Body of pancreas (tissue), 4 donors: ENCODE data around the gene CIBAR2. TPM values are rescaled to one million over a fixed set of nuclear protein-coding genes. Genes with fewer than 3 reads are reported as not detected.

Experiments used
- ATAC-seq: fragments of 150-250 bp; one replicate; pipeline ENCODE4 v1.9.1; 2016
- DNase-seq, 4 donors: peaks; one replicate each; pipeline ENCODE4 v3.0.0-alpha.2; 2019
- H3K27ac ChIP-seq, 4 donors: fragments of 200-600 bp; sonication (generic); 1 replicate in 3 of 4; 2 replicates in 1 of 4; pipeline versions ENCODE4 v1.5.1 to v1.6.1; 2016 to 2019; ENCODE audit warnings: mild to moderate bottlenecking in 1 of 4, mixed read lengths in 1 of 4, moderate library complexity in 1 of 4
- H3K27me3 ChIP-seq, 2 donors: fragments of 200-600 bp; sonication (generic); one replicate each; pipeline ENCODE4 v1.6.0; 2016; ENCODE audit warnings: mild to moderate bottlenecking in 1 of 2
- H3K36me3 ChIP-seq, 2 donors: fragments of 200-600 bp; sonication (generic); replicated peaks in 1 of 2; 2 replicates each; pipeline ENCODE4 v1.5.1; 2016; ENCODE audit warnings: low read depth in 2 of 2; ENCODE audit not compliant: insufficient read depth in 1 of 2
- H3K4me1 ChIP-seq: fragments of 200-600 bp; sonication (generic); one replicate; pipeline ENCODE4 v1.6.0; 2016
- H3K4me3 ChIP-seq, 2 donors: fragments of 200-600 bp; sonication (generic); 1 replicate in 1 of 2; 2 replicates in 1 of 2; pipeline ENCODE4 v1.5.1; 2016 to 2019
- H3K9me3 ChIP-seq, 3 donors: fragments of 200-600 bp; sonication (generic); 1 replicate in 2 of 3; 2 replicates in 1 of 3; pipeline ENCODE4 v1.5.1; 2016
- POLR2A ChIP-seq, 3 donors: fragments of 450-650 bp; IDR thresholded peaks; one replicate each; pipeline ENCODE4 v1.6.1; 2016; ENCODE audit warnings: antibody characterized with exemption in 3 of 3, mild to moderate bottlenecking in 2 of 3
- WGBS, 2 donors: methylation state at CpG; one replicate each; pipeline ENCODE4 v1.1.5; 2017; 5-methylcytosine and 5-hydroxymethylcytosine counted together
- intact Hi-C: fragments of 100-400 bp; cut with DNase I; formaldehyde crosslinking; loops from one replicate; pipeline ENCODE4 v1.15.1; 2023
- total RNA-seq, 2 donors: library from RNA; depleted of rRNA; stranded (reverse); fragments of >200 nt; gene quantifications; one replicate each; pipeline ENCODE4 v1.1.0, GENCODE V29; 2016
- TF ChIP-seq, protein P1 (sequence below), 7 experiments: fragments of 450-650 bp in 4 of 7; fragments of 200-600 bp in 3 of 7; sonication (generic) in 3 of 7; IDR thresholded peaks; one replicate each; pipeline ENCODE4 v1.5.1; 2016 to 2019; ENCODE audit warnings: antibody characterized with exemption in 7 of 7

The CIBAR2 gene
- total RNA-seq, 2 donors from 2014 or later: not detected

DNA sequence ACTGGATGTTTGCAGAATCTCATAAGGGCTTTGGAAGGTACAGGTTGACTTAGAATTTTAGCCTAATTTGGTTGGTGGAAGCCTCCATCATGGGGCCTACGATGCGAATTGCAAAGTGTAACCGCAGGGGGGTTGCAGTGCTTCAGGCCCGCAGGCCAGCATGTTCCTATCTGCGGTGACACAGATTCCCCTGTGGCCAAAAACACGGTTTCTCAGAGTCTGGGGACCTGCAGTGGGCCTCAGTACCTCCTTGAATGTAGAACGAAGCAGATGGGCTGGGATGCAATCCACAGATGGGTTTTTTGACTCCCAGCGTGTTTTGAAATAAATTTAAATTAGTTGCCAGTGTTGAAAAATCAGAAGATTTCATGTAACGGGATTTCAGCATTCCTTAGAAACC is 49.9 kb downstream of the CIBAR2 start:
- intact Hi-C loops: no loop called here
- DNase-seq (no peak), ATAC-seq (no peak)
- Histone ChIP-seq H3K27ac (no peak overlapping the region), H3K4me1 (no peaks in the 10 kb centered on the region), H3K36me3 (peaks cover 0 to 2% of the 10 kb centered on the region in 2 donors), H3K27me3 (no peaks in the 10 kb centered on the region), H3K9me3 (no peaks in the 10 kb centered on the region), H3K4me3 (no peak overlapping the region)
- TF ChIP-seq, protein P1, sequence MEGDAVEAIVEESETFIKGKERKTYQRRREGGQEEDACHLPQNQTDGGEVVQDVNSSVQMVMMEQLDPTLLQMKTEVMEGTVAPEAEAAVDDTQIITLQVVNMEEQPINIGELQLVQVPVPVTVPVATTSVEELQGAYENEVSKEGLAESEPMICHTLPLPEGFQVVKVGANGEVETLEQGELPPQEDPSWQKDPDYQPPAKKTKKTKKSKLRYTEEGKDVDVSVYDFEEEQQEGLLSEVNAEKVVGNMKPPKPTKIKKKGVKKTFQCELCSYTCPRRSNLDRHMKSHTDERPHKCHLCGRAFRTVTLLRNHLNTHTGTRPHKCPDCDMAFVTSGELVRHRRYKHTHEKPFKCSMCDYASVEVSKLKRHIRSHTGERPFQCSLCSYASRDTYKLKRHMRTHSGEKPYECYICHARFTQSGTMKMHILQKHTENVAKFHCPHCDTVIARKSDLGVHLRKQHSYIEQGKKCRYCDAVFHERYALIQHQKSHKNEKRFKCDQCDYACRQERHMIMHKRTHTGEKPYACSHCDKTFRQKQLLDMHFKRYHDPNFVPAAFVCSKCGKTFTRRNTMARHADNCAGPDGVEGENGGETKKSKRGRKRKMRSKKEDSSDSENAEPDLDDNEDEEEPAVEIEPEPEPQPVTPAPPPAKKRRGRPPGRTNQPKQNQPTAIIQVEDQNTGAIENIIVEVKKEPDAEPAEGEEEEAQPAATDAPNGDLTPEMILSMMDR (IDR thresholded peaks at IDR 0.05): no peak
- no peak for TF ChIP-seq POLR2A (IDR thresholded peaks at IDR 0.05)
- whole genome bisulfite sequencing, 2 donors: 81 to 85% methylated on average over 4 to 9 of the region's 9 CpGs

DNA sequence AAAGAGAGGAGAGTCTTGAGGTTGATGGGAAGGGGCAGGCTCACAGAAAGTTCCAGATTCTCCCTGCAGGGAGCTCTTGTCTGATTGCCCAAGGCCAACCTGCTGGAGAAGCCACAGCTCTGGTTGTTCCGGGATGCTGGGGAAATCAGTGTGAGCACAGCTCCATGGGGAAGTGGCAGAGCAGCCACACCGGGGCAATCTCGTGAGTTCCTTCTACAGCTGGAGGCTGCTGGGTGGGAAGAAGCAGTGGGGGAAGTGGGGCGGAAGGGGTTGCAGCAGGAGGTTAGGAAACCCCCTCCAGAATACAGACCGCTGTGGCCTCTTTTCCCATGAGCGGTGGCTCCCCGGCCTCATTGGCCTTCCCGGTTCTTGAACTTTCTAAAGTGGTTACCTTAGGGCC is 50.7 kb downstream of the CIBAR2 start:
- H3K27me3 ChIP-seq: no peaks in the 10 kb centered on the region
- peak overlapping the region in 1 of 4 donors; percentile 21 for H3K27ac ChIP-seq
- DNase-seq: peak in 1 of 4 donors; percentile 70
- intact Hi-C loops: no loop called here
- H3K4me1 ChIP-seq: peaks cover 3% of the 10 kb centered on the region
- H3K36me3 ChIP-seq: no peaks in the 10 kb centered on the region
- no peak for ATAC-seq
- no peaks in the 10 kb centered on the region for H3K9me3 ChIP-seq
- 78 to 90% methylated on average over 8 of the region's 8 CpGs for WGBS, 2 donors
- TF ChIP-seq POLR2A (IDR thresholded peaks at IDR 0.05): no peak
- TF ChIP-seq, protein P1 (IDR thresholded peaks at IDR 0.05): no peak
- H3K4me3 ChIP-seq: no peak overlapping the region

DNA sequence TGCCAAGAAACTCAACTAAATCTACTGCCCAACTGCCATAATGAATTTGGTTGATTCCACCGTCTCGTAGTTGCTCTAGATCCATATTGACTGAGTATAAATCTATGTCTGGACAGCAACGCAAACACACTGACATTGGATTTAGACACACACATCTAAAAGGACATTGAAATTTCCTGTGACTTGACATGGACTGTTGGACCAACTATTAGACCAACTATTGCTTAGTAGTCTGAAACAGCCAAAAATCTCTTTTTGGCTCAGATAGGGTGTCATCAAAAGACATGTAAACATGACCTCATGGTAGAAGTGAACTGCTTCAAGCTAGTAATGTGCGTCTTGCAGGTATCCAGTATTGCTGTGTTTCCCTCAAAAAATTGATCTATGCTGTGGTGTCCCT is 53.4 kb downstream of the CIBAR2 start:
- peaks cover 20% of the 10 kb centered on the region for H3K4me1 ChIP-seq
- TF ChIP-seq POLR2A (IDR thresholded peaks at IDR 0.05): no peak
- TF ChIP-seq, protein P1 (IDR thresholded peaks at IDR 0.05): no peak

DNA sequence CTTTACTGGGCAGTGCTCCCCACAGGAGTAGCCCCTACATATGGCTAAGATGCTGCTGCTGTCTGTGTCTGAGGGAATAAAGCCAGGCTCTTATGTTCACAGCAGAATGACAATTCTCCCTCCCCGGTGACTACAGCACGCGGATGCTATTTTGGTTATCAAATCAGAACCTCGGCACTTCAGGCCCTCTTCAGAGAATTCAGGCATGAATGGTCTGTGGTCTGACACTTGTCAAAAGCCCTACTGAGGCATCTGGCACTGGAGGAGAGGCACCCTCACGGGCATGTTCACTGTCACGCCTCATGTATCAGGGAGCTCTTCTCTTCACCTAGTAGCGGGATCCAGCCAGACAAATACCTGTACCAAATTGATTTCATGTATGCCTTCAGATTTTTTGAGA is 54.3 kb downstream of the CIBAR2 start:
- 95 to 100% methylated on average over 2 to 7 of the region's 7 CpGs for WGBS, 2 donors
- intact Hi-C loops: no loop called here

More for the DNA sequence above, 53.4 kb downstream of the CIBAR2 start:
- DNase-seq: no peak
- no peaks in the 10 kb centered on the region for H3K36me3 ChIP-seq
- ATAC-seq: no peak
- no peaks in the 10 kb centered on the region for H3K27me3 ChIP-seq
- WGBS, 2 donors: 91% methylated on average over 4 of the region's 4 CpGs
- no peaks in the 10 kb centered on the region for H3K9me3 ChIP-seq
- intact Hi-C loops: no loop called here
- H3K4me3 ChIP-seq: no peak overlapping the region
- H3K27ac ChIP-seq: no peak overlapping the region

More for the DNA sequence above, 54.3 kb downstream of the CIBAR2 start:
- TF ChIP-seq, protein P1 (IDR thresholded peaks at IDR 0.05): no peak
- TF ChIP-seq POLR2A (IDR thresholded peaks at IDR 0.05): no peak
- H3K4me1 ChIP-seq: peaks cover 20% of the 10 kb centered on the region
- no peaks in the 10 kb centered on the region for H3K9me3 ChIP-seq
- ATAC-seq: no peak
- no peaks in the 10 kb centered on the region for H3K36me3 ChIP-seq
- no peak overlapping the region for H3K27ac ChIP-seq
- DNase-seq: no peak
- H3K4me3 ChIP-seq: no peak overlapping the region
- no peaks in the 10 kb centered on the region for H3K27me3 ChIP-seq
